Endothelial cell (in vitro differentiated cells): ENCODE data around the gene URB2. TPM values are rescaled to one million over a fixed set of nuclear protein-coding genes. Genes with fewer than 3 reads are reported as not detected.
A peak's percentile ranks its signal among the peaks of the same experiment; 100 is the strongest.

ENCODE experiments used
- DNase-seq: peaks from one replicate; pipeline ENCODE4 v3.0.0; 2021; ENCODE audit warnings: low spot score
- H3K27ac Mint-ChIP-seq: one replicate; pipeline ENCODE4 v1.8.0; 2021; ENCODE audit warnings: mixed read lengths, inconsistent platforms; ENCODE audit not compliant: unreplicated experiment
- H3K27me3 Mint-ChIP-seq: one replicate; pipeline ENCODE4 v1.8.0; 2021; ENCODE audit warnings: mild to moderate bottlenecking, moderate library complexity, mixed read lengths, inconsistent platforms; ENCODE audit not compliant: unreplicated experiment
- H3K36me3 Mint-ChIP-seq: one replicate; pipeline ENCODE4 v1.8.0; 2021; ENCODE audit warnings: mild to moderate bottlenecking, low read depth, mixed read lengths, inconsistent platforms; ENCODE audit not compliant: unreplicated experiment
- H3K4me1 Mint-ChIP-seq: one replicate; pipeline ENCODE4 v1.8.0; 2021; ENCODE audit warnings: mild to moderate bottlenecking, mixed read lengths, inconsistent platforms; ENCODE audit not compliant: unreplicated experiment
- H3K4me3 Mint-ChIP-seq: one replicate; pipeline ENCODE4 v1.8.0; 2021; ENCODE audit warnings: mild to moderate bottlenecking, mixed read lengths, inconsistent platforms; ENCODE audit not compliant: unreplicated experiment
- H3K9me3 Mint-ChIP-seq: one replicate; pipeline ENCODE4 v1.8.0; 2021; ENCODE audit warnings: mixed read lengths, inconsistent platforms; ENCODE audit not compliant: unreplicated experiment
- CTCF ChIP-seq: fragments of 200-600 bp; sonication (generic); IDR thresholded peaks from one replicate; pipeline ENCODE4 v1.5.0; 2021; ENCODE audit warnings: antibody characterized with exemption; ENCODE audit not compliant: unreplicated experiment
- total RNA-seq: library from RNA; stranded (reverse); fragmentation: NEBNext Ultra II Directional; extraction: Animal tissue kit (Norgen Biotek cat#: 25700); gene quantifications from one replicate; pipeline ENCODE4 v1.2.1, GENCODE V29; 2021; ENCODE audit not compliant: unreplicated experiment

The URB2 gene
- total RNA-seq, 1 donor from 2014 or later = 10.6 TPM

- no peak for DNase-seq
- peaks cover 3% of the 10 kb centered on the region for H3K27me3 Mint-ChIP-seq
- peaks cover 14% of the 10 kb centered on the region for H3K4me1 Mint-ChIP-seq
- peaks cover 4% of the 10 kb centered on the region for H3K9me3 Mint-ChIP-seq
- H3K4me3 Mint-ChIP-seq = no peak overlapping the region
- no peak for TF ChIP-seq CTCF
- H3K27ac Mint-ChIP-seq = no peak overlapping the region
- peaks cover 3% of the 10 kb centered on the region for H3K36me3 Mint-ChIP-seq
These were observed 64.6 kb downstream of the URB2 start for GRCh38 chr1:229690662-229691061.

GRCh38 chr1:229691362-229691761 lies 65.3 kb downstream of the URB2 start:
- no peak for DNase-seq
- no peak overlapping the region for H3K4me3 Mint-ChIP-seq
- no peak for TF ChIP-seq CTCF
- H3K27me3 Mint-ChIP-seq = peaks cover 5% of the 10 kb centered on the region
- no peaks in the 10 kb centered on the region for H3K36me3 Mint-ChIP-seq
- H3K9me3 Mint-ChIP-seq = no peaks in the 10 kb centered on the region
- H3K4me1 Mint-ChIP-seq = peaks cover 14% of the 10 kb centered on the region
- no peak overlapping the region for H3K27ac Mint-ChIP-seq

GRCh38 chr1:229693129-229693900 lies 67.3 kb downstream of the URB2 start:
- no peak overlapping the region for H3K4me3 Mint-ChIP-seq
- DNase-seq = no peak
- H3K4me1 Mint-ChIP-seq = peaks cover 14% of the 10 kb centered on the region
- H3K9me3 Mint-ChIP-seq = no peaks in the 10 kb centered on the region
- TF ChIP-seq CTCF = no peak
- no peak overlapping the region for H3K27ac Mint-ChIP-seq
- H3K36me3 Mint-ChIP-seq = no peaks in the 10 kb centered on the region
- peaks cover 5% of the 10 kb centered on the region for H3K27me3 Mint-ChIP-seq

- TF ChIP-seq CTCF = no peak
- Mint-ChIP-seq H3K9me3 (no peaks in the 10 kb centered on the region), H3K27ac (no peak overlapping the region), H3K36me3 (no peaks in the 10 kb centered on the region), H3K4me3 (no peak overlapping the region), H3K27me3 (peaks cover 5% of the 10 kb centered on the region), H3K4me1 (peaks cover 14% of the 10 kb centered on the region)
- DNase-seq = peak; percentile 22
These were observed 68.1 kb downstream of the URB2 start for GRCh38 chr1:229694053-229694693.

- no peak overlapping the region for H3K27ac Mint-ChIP-seq
- H3K4me1 Mint-ChIP-seq = peaks cover 14% of the 10 kb centered on the region
- no peaks in the 10 kb centered on the region for H3K36me3 Mint-ChIP-seq
- H3K9me3 Mint-ChIP-seq = no peaks in the 10 kb centered on the region
- no peak for TF ChIP-seq CTCF
- peaks cover 2% of the 10 kb centered on the region for H3K27me3 Mint-ChIP-seq
- DNase-seq = no peak
- H3K4me3 Mint-ChIP-seq = no peak overlapping the region
These were observed 70.3 kb downstream of the URB2 start for GRCh38 chr1:229696385-229696784.
